Astrocyte of the hippocampus (primary cell): ENCODE results near the gene FNDC5.

Experiments used
- DNase-seq: peaks from one replicate; pipeline ENCODE4 v3.0.0; 2011; ENCODE audit warnings: low read depth, low spot score

FNDC5 gene

GRCh38 chr1:32897082-32898049 lies 26.7 kb upstream of the FNDC5 start:
- DNase-seq, result no peak

- no peak for DNase-seq
Measured at GRCh38 chr1:32896451-32896850, 25.7 kb upstream of the FNDC5 start.

- no peak for DNase-seq
Measured at GRCh38 chr1:32895325-32896215, 24.9 kb upstream of the FNDC5 start.

GRCh38 chr1:32894681-32895080 lies 24.0 kb upstream of the FNDC5 start:
- no peak for DNase-seq

- no peak for DNase-seq
Measured at GRCh38 chr1:32894019-32894600, 23.4 kb upstream of the FNDC5 start.

GRCh38 chr1:32893198-32894018 lies 22.7 kb upstream of the FNDC5 start:
- DNase-seq, result peak; percentile 58

GRCh38 chr1:32892368-32893197 lies 21.9 kb upstream of the FNDC5 start:
- peak; percentile 80 for DNase-seq

- DNase-seq, result no peak
Measured at GRCh38 chr1:32891630-32892029, 20.9 kb upstream of the FNDC5 start.

- DNase-seq, result no peak
Measured at GRCh38 chr1:32891241-32891570, 20.5 kb upstream of the FNDC5 start.

- no peak for DNase-seq
Measured at GRCh38 chr1:32890516-32891240, 20.0 kb upstream of the FNDC5 start.

- DNase-seq, result no peak
Measured at GRCh38 chr1:32889731-32890278, 19.1 kb upstream of the FNDC5 start.

GRCh38 chr1:32888677-32889420 lies 18.1 kb upstream of the FNDC5 start:
- no peak for DNase-seq

GRCh38 chr1:32888134-32888533 lies 17.4 kb upstream of the FNDC5 start:
- DNase-seq, result no peak

- DNase-seq, result no peak
Measured at GRCh38 chr1:32887623-32888022, 16.9 kb upstream of the FNDC5 start.

GRCh38 chr1:32886828-32887414 lies 16.2 kb upstream of the FNDC5 start:
- no peak for DNase-seq

GRCh38 chr1:32886004-32886827 lies 15.5 kb upstream of the FNDC5 start, which contains the start of gene HPCA:
Gene HPCA, plus strand, starts transcription at chr1:32886491. Its CDS starts 2,408 bp downstream, at chr1:32888899.
- peak; percentile 89 for DNase-seq

- no peak for DNase-seq
Measured at GRCh38 chr1:32885676-32886003, 14.9 kb upstream of the FNDC5 start.
